Dedifferentiated amniotic fluid mesenchymal stem cell (primary cell): ENCODE data around the gene KAT2A.
"Not testable (repeated sequence)": the region's sequence is repeated elsewhere in the genome, so short reads cannot be mapped to it uniquely, and the experiment has no call there.

Source experiments
- DNase-seq: peaks from one replicate; pipeline ENCODE4 v3.0.0-alpha.2; 2016; ENCODE audit errors: extremely low spot score

The KAT2A gene

DNA sequence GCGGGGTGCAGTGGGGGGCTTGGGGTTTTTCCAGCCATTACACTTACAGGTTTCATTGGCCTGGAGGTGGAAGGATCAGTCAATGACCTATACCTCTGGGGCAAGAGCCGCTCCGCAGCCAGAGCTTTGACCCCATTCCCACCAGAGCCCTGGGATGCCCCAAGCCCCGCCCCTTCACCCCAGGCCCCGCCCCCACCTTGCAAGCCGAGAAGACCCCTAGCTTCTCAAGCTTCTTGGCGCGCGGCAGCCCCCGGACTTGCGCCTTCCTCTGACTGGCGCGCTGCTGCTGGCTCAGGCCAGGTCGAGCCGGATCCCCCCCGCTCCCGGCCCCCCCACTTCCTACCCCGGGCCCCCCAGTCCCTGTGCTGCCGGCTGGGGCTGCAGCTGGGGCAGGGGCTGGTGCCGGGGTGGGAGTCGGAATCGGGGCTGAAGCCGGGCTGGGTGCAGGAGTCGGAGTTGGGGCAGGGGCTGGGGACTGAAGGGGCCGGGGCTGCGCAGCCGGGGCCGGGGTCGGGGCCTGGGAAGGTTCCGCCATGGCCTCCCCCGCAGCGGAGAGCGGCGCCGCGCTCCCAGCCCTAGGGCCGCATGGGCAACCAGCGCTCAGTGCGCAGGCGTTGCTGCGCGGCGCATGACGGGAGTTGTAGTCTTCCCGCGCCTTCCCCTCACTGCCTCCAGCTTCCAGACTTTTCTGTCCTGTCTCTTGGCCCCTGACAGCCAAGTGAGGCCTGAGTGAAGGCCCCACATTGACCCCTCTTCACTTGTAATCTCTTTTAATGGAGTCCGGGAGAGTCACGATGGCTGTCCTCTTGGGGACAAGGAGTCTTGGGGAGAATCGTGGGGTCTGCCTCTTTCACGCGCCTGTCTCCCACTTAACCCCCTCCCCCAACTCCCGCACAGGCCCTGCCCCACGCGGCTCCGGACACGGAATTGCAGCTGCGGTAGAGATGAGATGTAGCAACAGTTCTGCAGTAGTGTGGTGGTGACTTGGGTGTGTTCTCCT lies at the start of gene KAT2A:
Gene KAT2A (minus strand): TSS at position 598 of the 1,000 bp plus-strand sequence. CDS start 63 bp downstream, at position 535.
- DNase-seq: peak; percentile 57

DNA sequence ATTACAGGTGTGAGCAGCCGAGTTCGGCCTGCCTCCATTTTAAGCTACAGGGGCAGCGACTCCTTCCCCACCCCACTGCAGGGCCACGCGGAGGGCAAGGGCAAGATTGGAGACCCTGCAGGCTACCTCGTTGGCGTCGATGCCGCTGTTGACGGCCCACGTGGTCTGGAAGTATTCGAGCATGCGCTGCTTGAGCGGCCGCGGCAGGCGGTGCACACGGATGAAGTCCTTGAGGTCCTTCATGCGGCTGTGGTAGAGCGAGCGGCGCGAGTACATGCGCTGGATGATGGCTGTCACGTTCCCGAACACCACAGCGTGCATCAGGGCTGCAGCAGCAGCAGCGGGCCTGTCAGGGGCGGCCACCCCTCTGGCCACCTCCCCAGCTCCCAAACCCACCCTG lies 48.2 kb upstream of the KAT2A start:
- no peak for DNase-seq

DNA sequence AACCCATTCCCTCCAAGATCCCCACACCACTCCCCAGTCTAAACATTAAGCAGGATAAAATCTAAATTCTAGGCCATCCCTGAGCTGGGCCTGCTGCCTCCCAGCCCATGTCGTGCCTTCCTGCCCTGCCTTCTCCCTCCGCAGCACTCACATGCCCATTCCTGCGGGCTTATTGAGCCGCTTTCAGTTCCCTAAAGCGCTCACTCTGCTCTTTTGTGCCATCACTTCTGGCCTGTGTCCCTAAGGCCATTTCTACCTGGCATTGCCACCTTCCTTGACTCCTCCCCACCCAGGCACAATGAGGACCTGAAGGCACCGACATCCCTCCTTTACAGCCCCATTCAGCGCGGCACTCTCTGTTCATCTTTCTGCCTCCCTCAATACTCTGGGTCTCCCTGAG lies 46.6 kb upstream of the KAT2A start:
- DNase-seq: no peak

DNA sequence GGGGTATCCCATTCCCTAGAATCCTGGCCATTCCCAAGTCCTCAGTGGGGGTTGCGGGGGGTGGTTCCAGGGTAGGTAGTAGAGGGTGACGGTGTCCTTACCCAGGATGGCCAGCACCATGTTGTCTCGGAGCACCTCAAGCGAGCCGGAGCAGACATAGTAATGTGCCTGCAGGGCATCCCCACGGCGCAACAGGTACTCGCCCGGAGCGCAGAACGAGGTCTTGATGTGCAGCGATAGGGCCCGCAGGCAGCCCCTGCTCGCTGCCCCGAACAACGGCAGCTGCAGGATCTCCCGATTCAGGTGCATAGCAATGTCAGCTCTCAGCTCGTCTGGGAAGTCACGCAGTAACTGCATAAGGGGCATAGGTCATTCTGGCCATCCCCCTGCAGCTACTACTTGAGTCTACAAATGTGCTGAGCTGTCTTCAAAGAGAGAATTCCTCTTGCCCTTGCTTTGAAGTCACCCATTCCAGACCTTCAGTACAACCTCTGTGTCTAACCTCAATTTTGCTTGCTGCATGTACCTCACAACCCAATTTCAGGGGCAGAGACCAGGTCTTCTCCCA lies 45.1 kb upstream of the KAT2A start:
- DNase-seq: no peak

DNA sequence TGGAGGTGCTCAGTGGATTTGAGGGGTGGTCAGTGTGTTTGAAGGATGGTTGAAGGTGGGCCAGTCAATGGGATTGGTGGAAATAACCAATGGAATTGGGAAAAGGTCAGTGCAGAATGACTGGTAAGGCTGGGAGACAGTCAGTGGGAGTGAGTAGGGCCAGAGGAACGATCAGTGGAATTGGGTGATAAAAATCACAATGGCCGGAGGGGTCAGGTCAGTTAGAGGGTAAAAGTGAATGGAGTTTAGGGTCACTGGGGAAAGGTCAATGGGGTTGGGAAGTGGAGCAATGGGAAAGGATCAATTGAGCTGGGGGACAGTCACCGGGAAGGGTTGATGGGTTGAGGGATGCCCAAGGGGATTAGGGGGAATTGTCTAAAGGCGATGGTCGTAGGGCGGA lies 44.6 kb upstream of the KAT2A start:
- DNase-seq: no peak

DNA sequence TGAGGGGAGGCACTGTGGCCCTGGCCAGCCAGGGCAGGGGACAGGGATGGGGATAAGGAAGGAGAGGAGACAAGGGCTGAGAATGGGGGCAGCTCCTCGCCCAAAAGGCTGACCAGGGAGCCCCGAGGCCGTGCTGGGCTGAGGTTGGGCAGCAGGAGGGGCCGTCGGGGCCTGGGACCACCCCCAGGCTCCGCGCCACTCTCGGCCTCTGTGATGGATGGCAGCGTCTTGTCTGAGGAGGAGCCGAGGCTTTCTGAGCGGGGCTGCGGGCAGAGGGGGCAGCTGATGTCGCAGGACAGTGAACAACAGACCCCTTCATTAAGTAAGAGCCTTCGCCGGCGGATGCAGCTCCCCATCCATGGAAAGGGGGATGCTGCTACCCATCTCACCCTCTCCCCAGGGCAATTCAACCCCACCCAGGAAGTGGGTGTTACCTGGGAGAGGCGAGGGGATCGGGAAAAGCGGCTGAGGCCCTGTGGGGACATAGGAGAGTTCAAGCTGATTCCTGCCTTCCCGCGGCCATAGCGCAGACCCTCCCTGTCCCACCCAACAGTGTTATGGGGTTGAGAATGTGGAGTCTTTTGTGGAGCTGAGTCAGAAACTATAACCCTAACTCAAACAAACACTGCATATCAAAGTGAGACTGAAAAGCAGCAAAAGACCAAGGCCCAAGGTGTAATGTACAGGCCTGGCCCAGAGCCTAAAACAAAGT lies 42.7 kb upstream of the KAT2A start:
- DNase-seq: no peak

DNA sequence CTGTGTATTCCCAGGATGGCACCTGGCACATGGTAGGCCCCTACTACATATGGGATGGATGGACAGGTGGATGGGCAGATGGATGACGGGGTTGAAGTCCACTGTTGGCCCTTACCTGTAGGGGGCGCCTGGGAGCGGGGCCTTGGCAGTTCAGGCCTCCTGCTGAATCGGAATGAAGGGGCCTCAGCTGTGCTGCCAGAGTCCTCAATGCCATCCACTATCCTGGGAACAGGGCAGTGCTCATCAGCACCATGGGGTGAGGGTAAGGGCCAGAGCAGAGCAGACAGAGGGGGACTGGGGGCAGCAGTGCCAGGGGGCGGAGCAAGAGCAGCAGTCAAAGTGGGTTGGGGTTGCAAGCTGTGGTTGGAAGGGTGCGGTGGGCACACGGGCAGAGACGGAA lies 41.9 kb upstream of the KAT2A start:
- DNase-seq: no peak

DNA sequence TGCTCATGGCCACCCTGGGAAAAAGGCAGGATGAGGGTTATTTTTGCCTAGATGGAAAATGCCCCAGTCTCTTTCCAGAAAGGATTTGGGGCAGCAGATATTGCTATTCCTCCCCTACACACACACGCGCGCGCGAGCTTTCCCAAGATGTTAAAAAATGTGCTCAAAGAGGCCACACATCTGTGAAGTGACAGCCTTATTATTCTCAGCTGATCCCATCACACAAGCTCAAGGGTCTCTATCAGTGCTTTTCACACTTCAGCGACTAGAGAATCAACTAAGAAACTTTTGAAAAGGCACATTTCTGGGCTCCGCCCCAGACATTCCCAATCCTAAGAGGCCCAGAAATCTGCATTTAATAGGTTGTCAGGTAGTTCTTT lies 39.4 kb upstream of the KAT2A start:
- no peak for DNase-seq

DNA sequence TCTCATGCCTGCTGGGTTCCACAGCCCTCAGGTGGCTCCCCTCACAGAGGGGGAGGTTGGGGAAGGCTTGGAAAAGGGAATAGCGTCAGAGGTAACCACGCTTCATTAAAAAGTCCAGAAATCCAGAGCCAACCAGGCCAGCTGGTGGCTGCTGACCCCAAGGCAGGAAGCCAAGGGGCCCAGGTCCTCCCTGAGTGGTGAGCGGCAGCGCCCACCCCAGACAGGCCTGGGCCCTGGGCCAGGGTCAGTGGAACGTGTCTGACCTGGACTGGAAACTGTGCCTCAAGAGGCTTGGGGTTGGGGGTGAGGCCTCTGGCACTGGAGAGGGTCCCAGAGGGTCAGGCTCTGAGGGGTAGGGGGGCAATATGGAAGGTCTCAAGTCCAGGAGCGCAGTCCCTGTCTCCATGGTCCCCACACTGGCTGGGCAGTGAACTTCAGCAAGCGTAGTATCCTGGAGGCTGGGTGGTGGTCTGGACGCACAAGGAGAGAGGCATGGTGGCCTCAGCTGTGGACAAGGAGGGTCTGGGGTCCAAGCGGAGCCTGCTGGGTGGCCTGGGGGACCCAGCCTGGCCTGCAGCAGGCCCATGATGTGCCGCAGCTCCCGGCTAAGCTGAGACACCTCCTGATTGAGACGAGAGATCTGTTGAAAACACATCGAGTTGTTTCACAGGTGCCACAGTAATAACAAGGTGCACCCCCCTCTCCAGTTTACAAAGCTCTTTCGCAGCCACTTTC lies 38.8 kb upstream of the KAT2A start:
- DNase-seq: no peak

DNA sequence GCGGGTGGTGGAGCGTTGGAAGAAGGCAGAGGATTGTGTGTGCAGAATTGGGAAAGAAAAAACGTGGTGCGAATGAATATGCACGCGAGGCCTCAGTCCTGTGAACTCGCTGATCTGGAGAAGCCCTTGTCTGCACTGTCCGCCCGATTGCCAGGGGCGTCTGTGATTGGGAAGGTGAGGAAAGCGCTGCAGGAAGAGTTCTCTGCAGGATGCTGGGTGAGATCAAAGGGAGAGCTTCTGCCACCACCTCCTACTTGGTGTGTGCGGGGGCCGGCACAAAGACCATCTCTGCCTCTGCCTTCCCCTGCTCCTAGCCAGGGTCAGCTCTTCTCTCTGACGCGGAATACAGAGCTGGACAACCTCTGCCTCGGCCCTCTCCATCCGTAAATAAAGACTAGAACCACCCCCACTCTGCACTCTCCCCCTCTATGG lies 34.5 kb upstream of the KAT2A start:
- DNase-seq: no peak

DNA sequence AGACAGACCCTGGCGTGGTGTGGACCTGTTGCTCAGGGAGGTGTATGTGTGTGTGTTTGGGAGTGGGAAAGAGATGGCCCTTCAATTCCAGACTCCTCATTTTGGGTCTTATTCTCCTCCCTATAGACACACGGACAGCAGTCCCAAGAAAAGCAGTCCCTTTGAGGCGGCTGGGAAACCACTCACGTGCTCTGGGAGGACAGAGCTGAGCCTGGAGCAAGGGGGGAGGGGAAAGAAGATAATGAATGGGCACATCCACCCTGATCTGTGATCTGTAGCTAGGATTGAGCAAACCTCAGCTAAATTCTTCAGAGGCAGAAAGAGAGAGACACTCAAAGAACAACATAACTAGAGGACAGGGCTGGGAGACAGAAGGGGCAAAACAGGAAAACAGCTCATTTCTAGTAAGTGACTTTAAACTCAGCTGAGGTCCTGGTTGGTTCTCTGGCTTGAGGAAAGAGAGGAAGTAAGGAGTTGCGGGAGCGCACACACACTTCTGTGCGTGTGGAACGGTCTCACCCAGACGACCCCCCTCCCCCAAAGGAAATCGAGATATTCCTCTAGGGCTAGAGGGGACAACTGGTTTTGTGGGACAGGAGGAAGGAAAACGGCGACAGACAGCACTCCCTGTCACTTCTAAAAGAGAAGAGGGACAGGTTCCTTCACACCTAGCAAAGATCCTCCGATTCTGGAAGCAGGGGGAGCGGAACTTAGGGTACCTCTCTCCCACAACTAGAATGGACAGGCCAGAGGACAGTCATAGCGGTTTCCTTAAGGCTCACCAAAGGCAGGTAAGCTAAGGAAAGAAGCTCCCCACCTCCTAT lies 33.0 kb upstream of the KAT2A start:
- DNase-seq: peak; percentile 16

DNA sequence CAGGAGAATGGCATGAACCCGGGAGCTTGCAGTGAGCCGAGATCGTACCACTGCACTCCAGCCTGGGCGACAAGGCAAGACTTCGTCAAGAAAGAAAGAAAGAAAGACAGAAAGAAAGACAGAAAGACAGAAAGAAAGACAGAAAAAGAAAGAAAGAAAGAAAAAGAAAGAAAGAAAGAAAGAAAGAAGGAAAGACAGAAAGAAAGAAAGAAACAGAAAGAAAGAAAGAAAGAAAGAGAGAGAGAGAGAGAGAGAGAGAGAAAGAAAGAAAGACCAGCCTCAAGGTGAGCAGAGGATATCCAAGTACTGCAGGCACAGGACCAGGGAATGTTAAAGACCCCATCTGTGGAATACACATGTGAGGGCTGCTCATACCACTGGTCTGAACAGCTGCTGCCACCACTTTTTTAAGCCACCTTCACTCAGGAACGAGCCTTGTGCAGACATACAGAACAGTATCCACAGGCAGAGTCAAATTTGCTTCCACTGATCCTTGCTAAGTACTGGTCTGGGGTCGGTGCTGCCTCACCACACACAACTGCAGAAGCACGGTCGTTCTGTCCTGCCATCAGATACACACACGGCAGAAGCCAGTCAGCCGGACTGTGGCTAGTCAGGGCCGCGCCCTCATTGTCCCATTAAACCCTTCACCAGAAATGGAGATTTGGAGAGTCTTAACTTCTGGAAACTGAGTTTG lies 25.9 kb upstream of the KAT2A start:
- DNase-seq: no peak

DNA sequence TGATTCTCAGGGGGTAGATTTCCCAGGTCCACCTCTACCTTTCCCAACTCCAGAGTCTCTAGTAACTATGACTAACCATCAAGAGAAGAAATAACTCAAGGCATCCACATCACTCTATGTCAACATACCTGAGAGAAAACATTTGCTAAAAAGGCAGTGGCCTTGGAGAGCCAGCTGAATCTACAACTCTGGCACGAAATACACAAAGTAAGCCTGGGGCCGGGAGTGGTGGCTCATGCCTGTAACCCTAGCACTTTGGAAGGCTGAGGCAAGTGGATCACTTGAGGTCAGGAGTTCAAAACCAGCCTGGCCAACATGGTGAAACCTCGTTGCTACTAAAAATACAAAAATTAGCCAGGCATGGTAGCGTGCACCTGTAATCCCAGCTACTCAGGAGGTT lies 22.0 kb upstream of the KAT2A start:
- not testable (repeated sequence) for DNase-seq

DNA sequence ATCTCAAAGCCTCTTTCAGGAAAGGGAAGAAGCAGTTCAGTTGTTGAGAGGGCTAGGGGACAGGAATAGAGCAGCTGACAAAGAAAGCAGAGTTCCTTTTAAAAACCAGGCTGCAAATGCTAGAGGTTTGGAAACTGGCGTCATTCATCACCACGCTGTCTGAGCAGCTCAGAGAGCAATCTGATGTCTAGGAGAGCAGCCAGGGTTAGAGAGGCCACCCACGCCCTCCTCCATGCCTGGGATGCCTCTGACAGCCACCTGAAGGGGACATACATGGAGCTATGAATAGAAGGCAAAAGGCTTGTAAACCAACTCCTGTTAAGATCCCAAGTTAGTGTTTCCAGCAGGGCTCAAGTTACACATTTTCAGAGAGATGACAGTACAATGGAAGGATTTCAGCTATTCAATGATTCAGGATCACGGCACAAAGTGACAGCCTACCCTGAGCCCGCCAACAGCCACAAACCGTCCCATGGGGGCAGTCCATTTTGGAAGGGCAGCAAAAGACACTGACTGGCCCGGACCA lies 21.3 kb upstream of the KAT2A start:
- DNase-seq: peak; percentile 68

DNA sequence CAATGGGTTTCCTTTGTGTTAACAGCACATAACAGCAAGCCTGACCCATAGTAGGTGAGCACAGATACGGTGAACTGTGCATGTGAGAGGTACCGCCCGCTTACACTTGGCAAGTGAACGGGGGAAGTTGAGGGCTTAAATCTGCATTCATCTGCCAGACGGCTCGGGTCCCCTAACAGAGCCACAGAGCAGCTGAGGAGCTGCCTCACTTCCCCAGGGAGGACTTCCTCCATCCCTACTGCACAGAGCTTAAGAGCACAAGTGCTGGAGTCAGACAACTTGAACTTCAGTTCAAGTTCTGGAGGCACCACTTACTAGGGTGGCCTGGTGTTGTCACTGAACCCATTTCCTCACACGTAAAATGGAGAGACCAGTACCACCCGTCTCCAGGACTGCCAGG lies 20.2 kb upstream of the KAT2A start:
- DNase-seq: no peak

DNA sequence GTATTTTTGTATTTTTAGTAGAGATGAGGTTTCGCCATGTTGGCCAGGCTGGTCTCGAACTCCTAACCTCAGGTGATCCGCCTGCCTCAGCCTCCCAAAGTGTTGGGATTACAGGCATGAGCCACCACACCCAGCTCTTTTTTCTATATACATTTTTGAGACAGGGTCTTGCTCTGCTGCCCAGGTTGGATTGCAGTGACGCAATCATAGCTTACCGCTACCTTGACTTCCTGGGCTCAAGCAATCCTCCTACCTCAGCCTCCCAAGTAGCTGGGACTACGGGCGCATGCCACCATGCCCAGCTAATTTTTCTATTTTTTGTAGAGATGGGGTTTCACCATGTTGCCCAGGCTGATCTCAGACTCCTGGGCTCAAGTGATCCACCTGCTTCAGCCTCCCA lies 19.5 kb upstream of the KAT2A start:
- DNase-seq: not testable (repeated sequence)

DNA sequence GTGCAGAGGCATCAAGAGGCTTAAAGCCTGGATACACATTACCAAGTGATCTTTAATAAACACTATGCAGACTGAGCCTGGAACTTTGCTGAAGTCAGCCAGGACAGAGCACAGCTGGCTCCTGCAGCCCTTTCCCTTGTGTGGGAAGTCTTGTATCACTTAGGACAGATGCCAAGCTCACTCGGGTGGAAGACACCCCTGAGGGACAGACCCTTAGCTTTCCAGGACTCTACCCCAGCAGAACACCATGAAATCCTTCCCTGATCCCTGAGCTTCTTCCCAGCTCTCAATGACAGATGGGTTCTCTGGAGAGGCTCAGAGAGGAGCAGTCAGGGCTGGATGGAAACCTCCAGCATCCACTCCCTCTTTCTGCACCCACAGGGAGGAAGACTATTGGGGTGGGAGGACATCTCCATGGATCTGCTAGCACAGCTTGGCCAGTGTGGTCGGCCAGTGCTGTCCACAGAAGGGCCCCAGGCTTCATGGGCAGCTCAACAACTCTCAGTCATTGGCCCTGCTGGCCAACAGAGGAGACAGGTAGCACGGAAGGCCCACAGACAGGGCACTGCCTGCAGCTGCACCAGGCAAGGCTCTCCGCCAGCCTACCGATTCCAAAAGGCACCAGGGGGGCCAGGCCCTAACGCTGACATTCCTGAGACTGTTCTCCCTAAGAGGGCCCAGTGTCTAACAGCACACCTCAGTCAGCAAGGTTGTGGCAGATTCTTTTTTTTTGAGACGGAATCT lies 17.8 kb upstream of the KAT2A start:
- DNase-seq: no peak

DNA sequence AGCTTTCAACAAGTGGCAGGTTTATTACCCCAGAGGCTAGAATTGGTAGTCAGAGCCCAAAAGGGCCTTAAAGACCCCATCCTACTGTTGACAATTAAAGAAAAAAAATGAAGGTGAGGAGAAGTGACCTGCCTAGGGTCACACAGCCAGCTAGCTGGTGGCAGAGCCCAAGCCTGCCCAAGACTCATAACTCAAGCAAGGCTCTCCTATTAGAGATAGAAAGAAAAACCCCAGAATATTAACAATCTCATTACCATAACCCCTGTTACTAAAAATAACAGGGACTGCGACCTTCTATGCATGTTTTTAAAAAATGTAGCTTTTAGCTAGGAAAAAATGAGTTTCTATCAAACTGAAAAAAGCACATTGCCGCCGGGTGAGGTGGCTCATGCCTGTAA lies 15.5 kb upstream of the KAT2A start:
- no peak for DNase-seq
